WTC11 (cell line): ENCODE data around the gene CCDC85A. TPM values are rescaled to one million over a fixed set of nuclear protein-coding genes. Genes with fewer than 3 reads are reported as not detected.

Experiments
- ATAC-seq: fragments of 200-7000 bp; cut with Tn5 transposase; 2 replicates; pipeline ENCODE4 v1.10.0; 2021; ENCODE audit warnings: mild to moderate bottlenecking, moderate library complexity
- CTCF ChIA-PET: fragments of 300-600 bp; sonication (Branson Sonifier 250); formaldehyde crosslinking; loops from one replicate; lab custom pipeline; 2021; ENCODE audit warnings: antibody characterized with exemption; lab: Charles Lee
- POLR2A ChIA-PET: fragments of 350-600 bp; sonication (Branson Sonifier 250); formaldehyde crosslinking; loops from one replicate; lab custom pipeline; 2021; ENCODE audit warnings: antibody characterized with exemption; lab: Charles Lee
- DNase-seq: peaks from one replicate; pipeline ENCODE4 v3.0.0; 2021; ENCODE audit warnings: low spot score
- H3K27ac Mint-ChIP-seq: 2 replicates; pipeline ENCODE4 v1.8.0; 2021; ENCODE audit warnings: mixed read lengths
- H3K27me3 Mint-ChIP-seq: 2 replicates; pipeline ENCODE4 v1.8.0; 2021; ENCODE audit warnings: low read depth, mild to moderate bottlenecking, moderate library complexity, mixed read lengths
- H3K36me3 Mint-ChIP-seq: 2 replicates; pipeline ENCODE4 v1.8.0; 2021; ENCODE audit warnings: mixed read lengths
- H3K4me1 Mint-ChIP-seq: 2 replicates; pipeline ENCODE4 v1.8.0; 2022; ENCODE audit warnings: mixed read lengths
- H3K4me3 Mint-ChIP-seq: 2 replicates; pipeline ENCODE4 v1.8.0; 2021; ENCODE audit warnings: mild to moderate bottlenecking, moderate library complexity, mixed read lengths
- H3K9me3 Mint-ChIP-seq: 2 replicates; pipeline ENCODE4 v1.8.0; 2021; ENCODE audit warnings: mixed read lengths
- ESRRA ChIP-seq: sonication (generic); formaldehyde crosslinking; IDR thresholded peaks from 2 replicates; pipeline ENCODE4 v1.8.1; 2022; ENCODE audit warnings: mild to moderate bottlenecking, missing genetic modification reagents, borderline replicate concordance
- FOXP1 ChIP-seq: sonication (generic); formaldehyde crosslinking; IDR thresholded peaks from 2 replicates; pipeline ENCODE4 v1.8.0; 2022; ENCODE audit warnings: missing genetic modification reagents, mild to moderate bottlenecking, moderate library complexity, borderline replicate concordance
- GRHL2 ChIP-seq: fragments of 250-450 bp; sonication (Bioruptor Pico); IDR thresholded peaks from 2 replicates; pipeline ENCODE4 v1.8.0; 2022; ENCODE audit warnings: mild to moderate bottlenecking, moderate library complexity; ENCODE audit not compliant: insufficient replicate concordance, severe bottlenecking
- KAT7 ChIP-seq: sonication (generic); formaldehyde crosslinking; IDR thresholded peaks from 2 replicates; pipeline ENCODE4 v1.8.1; 2023; ENCODE audit warnings: missing genetic modification reagents, mild to moderate bottlenecking, borderline replicate concordance
- MLX ChIP-seq: sonication (generic); formaldehyde crosslinking; IDR thresholded peaks from 2 replicates; pipeline ENCODE4 v1.8.1; 2023; ENCODE audit warnings: mild to moderate bottlenecking, missing genetic modification reagents, moderate library complexity
- NFATC4 ChIP-seq: fragments of 250-450 bp; sonication (Bioruptor Pico); IDR thresholded peaks from 2 replicates; pipeline ENCODE4 v1.9.0; 2021; ENCODE audit warnings: mild to moderate bottlenecking
- OVOL2 ChIP-seq: fragments of 250-450 bp; sonication (Bioruptor Pico); IDR thresholded peaks from 2 replicates; pipeline ENCODE4 v1.9.0; 2021; ENCODE audit warnings: mild to moderate bottlenecking, borderline replicate concordance
- PRDM15 ChIP-seq: sonication (generic); formaldehyde crosslinking; IDR thresholded peaks from 2 replicates; pipeline ENCODE4 v1.8.0; 2022; ENCODE audit warnings: missing genetic modification reagents
- RORB ChIP-seq: fragments of 250-450 bp; sonication (Bioruptor Pico); IDR thresholded peaks from 2 replicates; pipeline ENCODE4 v1.9.0; 2021; ENCODE audit warnings: mild to moderate bottlenecking
- SMAD4 ChIP-seq: sonication (generic); formaldehyde crosslinking; IDR thresholded peaks from 2 replicates; pipeline ENCODE4 v1.8.0; 2022; ENCODE audit warnings: mild to moderate bottlenecking, missing genetic modification reagents
- STAT6 ChIP-seq: sonication (generic); formaldehyde crosslinking; conservative IDR thresholded peaks from 2 replicates; pipeline ENCODE4 v1.8.1; 2023; ENCODE audit warnings: mild to moderate bottlenecking, low read depth, missing genetic modification reagents, moderate library complexity
- TCF7 ChIP-seq: sonication (generic); formaldehyde crosslinking; IDR thresholded peaks from 2 replicates; pipeline ENCODE4 v1.8.0; 2022; ENCODE audit warnings: mild to moderate bottlenecking, low read depth, missing genetic modification reagents, moderate library complexity
- ZMAT4 ChIP-seq: fragments of 250-450 bp; sonication (Bioruptor Pico); IDR thresholded peaks from 2 replicates; pipeline ENCODE4 v1.9.0; 2021; ENCODE audit warnings: mild to moderate bottlenecking
- ZNF121 ChIP-seq: sonication (generic); formaldehyde crosslinking; IDR thresholded peaks from 2 replicates; pipeline ENCODE4 v1.8.0; 2023; ENCODE audit warnings: missing genetic modification reagents
- ZNF138 ChIP-seq: sonication (generic); formaldehyde crosslinking; conservative IDR thresholded peaks from 2 replicates; pipeline ENCODE4 v1.8.1; 2022; ENCODE audit warnings: mild to moderate bottlenecking, moderate library complexity, missing genetic modification reagents
- ZNF219 ChIP-seq: sonication (generic); formaldehyde crosslinking; IDR thresholded peaks from 2 replicates; pipeline ENCODE4 v1.8.0; 2023; ENCODE audit warnings: missing genetic modification reagents, mild to moderate bottlenecking, borderline replicate concordance
- ZNF317 ChIP-seq: sonication (generic); formaldehyde crosslinking; IDR thresholded peaks from 2 replicates; pipeline ENCODE4 v1.8.1; 2023; ENCODE audit warnings: low read depth, mild to moderate bottlenecking, moderate library complexity, missing genetic modification reagents, borderline replicate concordance
- ZNF532 ChIP-seq: fragments of 250-450 bp; sonication (Bioruptor Pico); IDR thresholded peaks from 2 replicates; pipeline ENCODE4 v1.9.0; 2021; ENCODE audit warnings: mild to moderate bottlenecking, borderline replicate concordance
- total RNA-seq: library from RNA; stranded (reverse); gene quantifications from 3 replicates; pipeline ENCODE4 v1.2.3, GENCODE V29; 2021

CCDC85A gene
- total RNA-seq, 1 experiment from 2014 or later, result 0.22 TPM

- no peaks in the 10 kb centered on the region for H3K4me1 Mint-ChIP-seq
- POLR2A ChIA-PET, result no interaction called here
- CTCF ChIA-PET, result interaction anchor here (1.3 kb wide), 1 partner anchor 13 kb away, joined by 6 read pairs; the partner anchor contains the start of gene CCDC85A
- TF ChIP-seq ZNF219 (CRISPR knock-in tag), result no peak
- no peak for TF ChIP-seq NFATC4 (CRISPR knock-in tag)
- no peak for TF ChIP-seq ZMAT4 (CRISPR knock-in tag)
- TF ChIP-seq KAT7 (CRISPR knock-in tag), result no peak
- TF ChIP-seq FOXP1 (CRISPR knock-in tag), result no peak
- TF ChIP-seq, all 79 proteins: peak for 0
- H3K36me3 Mint-ChIP-seq, result peaks cover 5% of the 10 kb centered on the region
- H3K4me3 Mint-ChIP-seq, result no peak overlapping the region
- peaks cover 48% of the 10 kb centered on the region for H3K27me3 Mint-ChIP-seq
- H3K9me3 Mint-ChIP-seq, result peaks cover 5% of the 10 kb centered on the region
- DNase-seq, result no peak
- no peak for ATAC-seq
- no peak overlapping the region for H3K27ac Mint-ChIP-seq
Measured at GRCh38 chr2:56170988-56171387, 12.8 kb upstream of the CCDC85A start.

GRCh38 chr2:56175779-56176178 lies 8.0 kb upstream of the CCDC85A start:
- Mint-ChIP-seq H3K27ac (no peak overlapping the region), H3K4me3 (no peak overlapping the region), H3K27me3 (peaks cover 79% of the 10 kb centered on the region), H3K9me3 (peaks cover 5% of the 10 kb centered on the region), H3K36me3 (peaks cover 14% of the 10 kb centered on the region), H3K4me1 (no peaks in the 10 kb centered on the region)
- TF ChIP-seq ESRRA (CRISPR knock-in tag) (no peak), KAT7 (CRISPR knock-in tag) (no peak), TCF7 (CRISPR knock-in tag) (no peak), STAT6 (CRISPR knock-in tag) (no peak), OVOL2 (no peak)
- ChIA-PET POLR2A (no interaction called here), CTCF (interaction anchor here (0.6 kb wide), 1 partner anchor 104 kb away, joined by 3 read pairs; no protein-coding TSS in a partner anchor)
- DNase-seq (no peak), ATAC-seq (no peak)

GRCh38 chr2:56177420-56178220 lies 6.2 kb upstream of the CCDC85A start:
- DNase-seq, result no peak
- Mint-ChIP-seq H3K27ac (no peak overlapping the region), H3K4me3 (no peak overlapping the region), H3K36me3 (peaks cover 12% of the 10 kb centered on the region), H3K4me1 (peaks cover 5% of the 10 kb centered on the region), H3K27me3 (peaks cover 86% of the 10 kb centered on the region), H3K9me3 (no peaks in the 10 kb centered on the region)
- no peak for ATAC-seq
- ChIA-PET POLR2A (no interaction called here), CTCF (no interaction called here)
- TF ChIP-seq ZNF138 (CRISPR knock-in tag), result no peak
- TF ChIP-seq PRDM15, result no peak
- no peak for TF ChIP-seq ZNF317
- no peak for TF ChIP-seq ZNF121 (CRISPR knock-in tag)
- TF ChIP-seq ZNF532 (CRISPR knock-in tag), result no peak
- no peak for TF ChIP-seq MLX (CRISPR knock-in tag)
- no peak for TF ChIP-seq GRHL2 (CRISPR knock-in tag)
- no peak for TF ChIP-seq RORB
- TF ChIP-seq SMAD4 (CRISPR knock-in tag), result no peak
